HepG2 (cell line): ENCODE results near the gene C1orf159. TPM values are rescaled to one million over a fixed set of nuclear protein-coding genes. Genes with fewer than 3 reads are reported as not detected.
A peak's percentile ranks its signal among the peaks of the same experiment; 100 is the strongest.

ENCODE experiments used
- DNMT1 ChIP-seq: sonication (generic); formaldehyde crosslinking; IDR thresholded peaks from 2 replicates; pipeline ENCODE4 v1.5.1; 2020; ENCODE audit warnings: mild to moderate bottlenecking, missing genetic modification reagents
- GABPB1 ChIP-seq: IDR thresholded peaks from 2 replicates; pipeline ENCODE4 v1.6.1; 2016; ENCODE audit warnings: mild to moderate bottlenecking, missing genetic modification reagents, moderate library complexity, missing compliant biosample characterization
- GRHL1 ChIP-seq: sonication (generic); formaldehyde crosslinking; conservative IDR thresholded peaks from 2 replicates; pipeline ENCODE4 v1.8.0; 2022; ENCODE audit warnings: missing genetic modification reagents
- KDM5A ChIP-seq: fragments of 200-600 bp; sonication (generic); IDR thresholded peaks from 2 replicates; pipeline ENCODE4 v1.7.0; 2018; ENCODE audit warnings: antibody characterized with exemption, mild to moderate bottlenecking, low read length, borderline replicate concordance
- KMT2A ChIP-seq: sonication (generic); formaldehyde crosslinking; IDR thresholded peaks from 2 replicates; pipeline ENCODE4 v1.4.0; 2020; ENCODE audit warnings: missing genetic modification reagents
- MAX ChIP-seq: IDR thresholded peaks from 2 replicates; pipeline ENCODE4 v1.6.1; 2012; ENCODE audit warnings: inconsistent platforms
- MED13 ChIP-seq: sonication (generic); formaldehyde crosslinking; IDR thresholded peaks from 2 replicates; pipeline ENCODE4 v1.5.0; 2020; ENCODE audit warnings: missing genetic modification reagents
- MLLT10 ChIP-seq: sonication (generic); formaldehyde crosslinking; IDR thresholded peaks from 2 replicates; pipeline ENCODE4 v1.4.0; 2020; ENCODE audit warnings: missing genetic modification reagents
- MZF1 ChIP-seq: sonication (generic); formaldehyde crosslinking; IDR thresholded peaks from 2 replicates; pipeline ENCODE4 v1.8.1; 2023; ENCODE audit warnings: mild to moderate bottlenecking, missing genetic modification reagents, borderline replicate concordance
- NRL ChIP-seq: sonication (generic); formaldehyde crosslinking; IDR thresholded peaks from 2 replicates; pipeline ENCODE4 v1.5.0; 2020; ENCODE audit warnings: missing genetic modification reagents, mild to moderate bottlenecking, moderate library complexity, borderline replicate concordance
- PLSCR1 ChIP-seq: sonication (generic); formaldehyde crosslinking; IDR thresholded peaks from 2 replicates; pipeline ENCODE4 v1.5.0; 2020; ENCODE audit warnings: missing genetic modification reagents, mild to moderate bottlenecking, borderline replicate concordance
- PPARG ChIP-seq: conservative IDR thresholded peaks from 2 replicates; pipeline ENCODE4 v1.6.1; 2016; ENCODE audit warnings: missing biosample characterization, missing genetic modification reagents
- RBFOX2 ChIP-seq: fragments of 200-400 bp; formaldehyde crosslinking; IDR thresholded peaks from 2 replicates; pipeline ENCODE4 v1.6.1; 2017; ENCODE audit warnings: low read depth, mild to moderate bottlenecking, low read length
- RXRA ChIP-seq: sonication (generic); formaldehyde crosslinking; IDR thresholded peaks from 2 replicates; pipeline ENCODE4 v1.5.1; 2020; ENCODE audit warnings: missing genetic modification reagents
- SP140L ChIP-seq: sonication (generic); formaldehyde crosslinking; IDR thresholded peaks from 2 replicates; pipeline ENCODE4 v1.4.0; 2020; ENCODE audit warnings: missing genetic modification reagents, borderline replicate concordance
- TRIM24 ChIP-seq: sonication (generic); formaldehyde crosslinking; IDR thresholded peaks from 2 replicates; pipeline ENCODE4 v1.8.0; 2022; ENCODE audit warnings: mild to moderate bottlenecking, missing genetic modification reagents
- U2AF2 ChIP-seq: fragments of 200-400 bp; formaldehyde crosslinking; IDR thresholded peaks from 2 replicates; pipeline ENCODE4 v1.6.1; 2017; ENCODE audit warnings: low read depth, mild to moderate bottlenecking, low read length
- ZBTB37 ChIP-seq: sonication (generic); formaldehyde crosslinking; IDR thresholded peaks from 2 replicates; pipeline ENCODE4 v1.4.0; 2020; ENCODE audit warnings: mild to moderate bottlenecking, missing genetic modification reagents
- ZNF557 ChIP-seq: sonication (generic); formaldehyde crosslinking; IDR thresholded peaks from 2 replicates; pipeline ENCODE4 v1.4.0; 2020; ENCODE audit warnings: missing genetic modification reagents
- ZNF569 ChIP-seq: sonication (generic); formaldehyde crosslinking; IDR thresholded peaks from 2 replicates; pipeline ENCODE4 v1.5.0; 2020; ENCODE audit warnings: mild to moderate bottlenecking, missing genetic modification reagents, moderate library complexity, borderline replicate concordance
- ZNF572 ChIP-seq: sonication (generic); formaldehyde crosslinking; IDR thresholded peaks from 2 replicates; pipeline ENCODE4 v1.5.1; 2020; ENCODE audit warnings: mild to moderate bottlenecking, missing genetic modification reagents
- ZNF773 ChIP-seq: sonication (generic); formaldehyde crosslinking; IDR thresholded peaks from 2 replicates; pipeline ENCODE4 v1.4.0; 2020; ENCODE audit warnings: missing genetic modification reagents, borderline replicate concordance
- polyA plus RNA-seq, 8 experiments: library from polyadenylated mRNA; depleted of rRNA in 3 of 8; stranded (reverse) in 7 of 8; unstranded in 1 of 8; fragments of >200 nt; fragmentation: Illumina TruSeq in 4 of 8; extraction: Trizol in 4 of 8; gene quantifications; 2 replicates each; pipeline versions ENCODE4 v1.2.1 to v1.2.3, GENCODE V29; 2011 to 2016; ENCODE audit warnings: low read depth in 4 of 8, missing spikeins in 1 of 8, mixed read lengths in 1 of 8; ENCODE audit not compliant: insufficient read depth in 1 of 8
- total RNA-seq, 5 experiments: library from RNA; depleted of rRNA; stranded (reverse); fragments of >200 nt; fragmentation: Illumina TruSeq; extraction: Trizol; gene quantifications; 2 replicates each; pipeline ENCODE4 v1.2.3, GENCODE V29; 2016; ENCODE audit warnings: low read depth in 1 of 5
- TF ChIP-seq, protein P1 (sequence below): IDR thresholded peaks from 2 replicates; pipeline ENCODE4 v1.6.1; 2016; ENCODE audit warnings: mild to moderate bottlenecking, missing biosample characterization, missing genetic modification reagents
- TF ChIP-seq, protein P2 (sequence below): sonication (generic); formaldehyde crosslinking; IDR thresholded peaks from 2 replicates; pipeline ENCODE4 v1.5.0; 2020; ENCODE audit warnings: mild to moderate bottlenecking, low read depth, missing genetic modification reagents, borderline replicate concordance

The C1orf159 gene
- total and polyA plus RNA-seq, 2 of the 13 experiments (the other 11 are each of a cell fraction or from before 2014, with no cell fraction given): 3.8 to 6.7 TPM

DNA sequence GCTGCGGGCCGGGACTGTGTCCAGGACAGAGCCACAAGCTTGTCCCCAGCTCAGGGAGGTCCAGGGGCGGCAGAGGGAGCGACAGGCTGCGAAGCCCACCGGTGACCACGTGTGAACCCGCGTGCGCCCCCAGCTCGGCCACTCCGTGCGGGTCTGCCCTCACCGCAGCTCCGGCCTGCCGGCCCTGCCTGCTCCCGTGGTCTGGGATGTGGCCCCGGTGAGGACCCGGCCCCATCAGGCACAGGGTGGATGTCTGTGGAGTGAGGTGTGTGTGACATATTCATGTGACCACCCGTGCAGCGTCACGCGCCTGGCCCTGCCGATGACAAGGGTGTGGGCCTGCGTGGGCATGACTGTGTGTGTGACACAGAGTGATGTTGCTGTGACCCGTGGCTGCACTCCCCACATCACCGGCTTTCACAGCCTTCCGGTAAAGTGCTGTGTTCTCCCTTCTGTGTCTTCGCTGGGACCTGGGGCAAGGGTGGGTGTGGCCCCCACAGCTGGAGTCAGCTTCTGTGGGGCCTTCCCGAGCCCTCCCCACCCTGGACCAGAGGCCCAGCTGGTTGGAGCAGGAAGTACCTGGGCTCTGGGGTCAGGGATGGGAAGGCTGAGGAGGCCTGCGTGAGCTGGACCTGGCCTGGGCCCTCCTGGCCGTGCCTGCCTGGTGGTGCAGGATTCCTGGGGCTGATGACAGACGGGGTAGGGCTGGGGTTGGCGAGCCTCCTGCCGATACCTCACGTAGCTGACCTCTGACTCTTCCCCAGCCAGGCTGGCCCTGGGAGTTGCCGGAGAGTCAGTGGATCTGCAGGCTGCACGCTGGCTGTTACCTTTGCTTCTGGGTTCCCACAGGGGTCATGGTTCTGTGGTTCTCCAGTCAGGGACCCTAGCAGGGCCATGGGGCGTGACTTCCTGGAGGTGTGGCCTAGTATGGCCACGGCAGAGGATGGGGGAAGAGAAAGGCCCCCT lies 45.9 kb downstream of the C1orf159 start (continued):
- TF ChIP-seq MED13 (no peak), GRHL1 (CRISPR knock-in tag) (no peak), DNMT1 (CRISPR knock-in tag) (no peak), TRIM24 (no peak), U2AF2 (no peak), MZF1 (CRISPR knock-in tag) (0 out of 2 replicates have a peak, but pooled peaks have one; percentile 24), NRL (CRISPR knock-in tag) (no peak), ZNF569 (CRISPR knock-in tag) (no peak), PPARG (CRISPR knock-in tag) (no peak), ZBTB37 (no peak), MLLT10 (CRISPR knock-in tag) (no peak), ZNF773 (CRISPR knock-in tag) (no peak), KDM5A (no peak), SP140L (no peak), RXRA (CRISPR knock-in tag) (no peak), ZNF557 (CRISPR knock-in tag) (no peak), PLSCR1 (CRISPR knock-in tag) (no peak), KMT2A (CRISPR knock-in tag) (no peak), ZNF572 (CRISPR knock-in tag) (no peak), GABPB1 (CRISPR knock-in tag) (peak; percentile 39; the same call in 1 of the 2 replicates), MAX (0 out of 2 replicates have a peak, but pooled peaks have one; percentile 36), RBFOX2 (no peak)
- TF ChIP-seq, protein P1, sequence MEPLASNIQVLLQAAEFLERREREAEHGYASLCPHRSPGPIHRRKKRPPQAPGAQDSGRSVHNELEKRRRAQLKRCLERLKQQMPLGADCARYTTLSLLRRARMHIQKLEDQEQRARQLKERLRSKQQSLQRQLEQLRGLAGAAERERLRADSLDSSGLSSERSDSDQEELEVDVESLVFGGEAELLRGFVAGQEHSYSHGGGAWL (CRISPR knock-in tag): no peak
- TF ChIP-seq, protein P2, sequence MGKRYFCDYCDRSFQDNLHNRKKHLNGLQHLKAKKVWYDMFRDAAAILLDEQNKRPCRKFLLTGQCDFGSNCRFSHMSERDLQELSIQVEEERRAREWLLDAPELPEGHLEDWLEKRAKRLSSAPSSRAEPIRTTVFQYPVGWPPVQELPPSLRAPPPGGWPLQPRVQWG (CRISPR knock-in tag): no peak
